Endothelial cell (in vitro differentiated cells): Measurements from ENCODE around the gene WNT10A. TPM values are rescaled to one million over a fixed set of nuclear protein-coding genes. Genes with fewer than 3 reads are reported as not detected.

ENCODE experiments used
- DNase-seq: peaks from one replicate; pipeline ENCODE4 v3.0.0; 2021; ENCODE audit warnings: low spot score
- H3K27ac Mint-ChIP-seq: one replicate; pipeline ENCODE4 v1.8.0; 2021; ENCODE audit warnings: mixed read lengths, inconsistent platforms; ENCODE audit not compliant: unreplicated experiment
- H3K27me3 Mint-ChIP-seq: one replicate; pipeline ENCODE4 v1.8.0; 2021; ENCODE audit warnings: mild to moderate bottlenecking, moderate library complexity, mixed read lengths, inconsistent platforms; ENCODE audit not compliant: unreplicated experiment
- H3K36me3 Mint-ChIP-seq: one replicate; pipeline ENCODE4 v1.8.0; 2021; ENCODE audit warnings: mild to moderate bottlenecking, low read depth, mixed read lengths, inconsistent platforms; ENCODE audit not compliant: unreplicated experiment
- H3K4me1 Mint-ChIP-seq: one replicate; pipeline ENCODE4 v1.8.0; 2021; ENCODE audit warnings: mild to moderate bottlenecking, mixed read lengths, inconsistent platforms; ENCODE audit not compliant: unreplicated experiment
- H3K4me3 Mint-ChIP-seq: one replicate; pipeline ENCODE4 v1.8.0; 2021; ENCODE audit warnings: mild to moderate bottlenecking, mixed read lengths, inconsistent platforms; ENCODE audit not compliant: unreplicated experiment
- H3K9me3 Mint-ChIP-seq: one replicate; pipeline ENCODE4 v1.8.0; 2021; ENCODE audit warnings: mixed read lengths, inconsistent platforms; ENCODE audit not compliant: unreplicated experiment
- CTCF ChIP-seq: fragments of 200-600 bp; sonication (generic); IDR thresholded peaks from one replicate; pipeline ENCODE4 v1.5.0; 2021; ENCODE audit warnings: antibody characterized with exemption; ENCODE audit not compliant: unreplicated experiment
- total RNA-seq: library from RNA; stranded (reverse); fragmentation: NEBNext Ultra II Directional; extraction: Animal tissue kit (Norgen Biotek cat#: 25700); gene quantifications from one replicate; pipeline ENCODE4 v1.2.1, GENCODE V29; 2021; ENCODE audit not compliant: unreplicated experiment

WNT10A gene
- total RNA-seq, 1 donor from 2014 or later, result not detected

- Mint-ChIP-seq H3K9me3 (no peaks in the 10 kb centered on the region), H3K36me3 (no peaks in the 10 kb centered on the region), H3K27me3 (peaks cover 40% of the 10 kb centered on the region), H3K4me1 (peaks cover 1% of the 10 kb centered on the region), H3K4me3 (no peak overlapping the region), H3K27ac (no peak overlapping the region)
- no peak for DNase-seq
- no peak for TF ChIP-seq CTCF
These were observed 14.7 kb upstream of the WNT10A start for GRCh38 chr2:218865999-218866398.

- H3K4me1 Mint-ChIP-seq, result peaks cover 7% of the 10 kb centered on the region
- peaks cover 5% of the 10 kb centered on the region for H3K36me3 Mint-ChIP-seq
- no peak overlapping the region for H3K4me3 Mint-ChIP-seq
- no peaks in the 10 kb centered on the region for H3K9me3 Mint-ChIP-seq
- no peak overlapping the region for H3K27ac Mint-ChIP-seq
- H3K27me3 Mint-ChIP-seq, result peaks cover 42% of the 10 kb centered on the region
- DNase-seq, result no peak
- no peak for TF ChIP-seq CTCF
These were observed 12.8 kb upstream of the WNT10A start for GRCh38 chr2:218867900-218868299.

- Mint-ChIP-seq H3K4me1 (peaks cover 10% of the 10 kb centered on the region), H3K36me3 (peaks cover 5% of the 10 kb centered on the region), H3K9me3 (no peaks in the 10 kb centered on the region), H3K4me3 (no peak overlapping the region), H3K27ac (no peak overlapping the region), H3K27me3 (peaks cover 35% of the 10 kb centered on the region)
- no peak for DNase-seq
- no peak for TF ChIP-seq CTCF
These were observed 11.6 kb upstream of the WNT10A start for GRCh38 chr2:218869064-218869463.

- TF ChIP-seq CTCF, result no peak
- Mint-ChIP-seq H3K27ac (no peak overlapping the region), H3K36me3 (peaks cover 5% of the 10 kb centered on the region), H3K4me3 (no peak overlapping the region), H3K27me3 (peaks cover 51% of the 10 kb centered on the region), H3K9me3 (no peaks in the 10 kb centered on the region), H3K4me1 (peaks cover 12% of the 10 kb centered on the region)
- no peak for DNase-seq
These were observed 9.7 kb upstream of the WNT10A start for GRCh38 chr2:218870984-218871344.

- Mint-ChIP-seq H3K4me3 (no peak overlapping the region), H3K27ac (no peak overlapping the region), H3K9me3 (no peaks in the 10 kb centered on the region), H3K36me3 (peaks cover 5% of the 10 kb centered on the region), H3K4me1 (peaks cover 12% of the 10 kb centered on the region), H3K27me3 (peaks cover 51% of the 10 kb centered on the region)
- TF ChIP-seq CTCF, result no peak
- no peak for DNase-seq
These were observed 9.0 kb upstream of the WNT10A start for GRCh38 chr2:218871345-218872302.
